Stimulated activated CD4-positive, alpha-beta T cell treated with anti-CD3 and anti-CD28 coated beads, Interleukin-15, amount 100 ng/mL, for 1 hour (primary cell): ENCODE measurements around the gene CRACR2A.

ENCODE experiments used
- DNase-seq, 2 donors: peaks; one replicate each; pipeline ENCODE4 v3.0.0-alpha.2; 2020; ENCODE audit warnings: low read depth in 1 of 2, low spot score in 1 of 2

Gene CRACR2A, protein sequence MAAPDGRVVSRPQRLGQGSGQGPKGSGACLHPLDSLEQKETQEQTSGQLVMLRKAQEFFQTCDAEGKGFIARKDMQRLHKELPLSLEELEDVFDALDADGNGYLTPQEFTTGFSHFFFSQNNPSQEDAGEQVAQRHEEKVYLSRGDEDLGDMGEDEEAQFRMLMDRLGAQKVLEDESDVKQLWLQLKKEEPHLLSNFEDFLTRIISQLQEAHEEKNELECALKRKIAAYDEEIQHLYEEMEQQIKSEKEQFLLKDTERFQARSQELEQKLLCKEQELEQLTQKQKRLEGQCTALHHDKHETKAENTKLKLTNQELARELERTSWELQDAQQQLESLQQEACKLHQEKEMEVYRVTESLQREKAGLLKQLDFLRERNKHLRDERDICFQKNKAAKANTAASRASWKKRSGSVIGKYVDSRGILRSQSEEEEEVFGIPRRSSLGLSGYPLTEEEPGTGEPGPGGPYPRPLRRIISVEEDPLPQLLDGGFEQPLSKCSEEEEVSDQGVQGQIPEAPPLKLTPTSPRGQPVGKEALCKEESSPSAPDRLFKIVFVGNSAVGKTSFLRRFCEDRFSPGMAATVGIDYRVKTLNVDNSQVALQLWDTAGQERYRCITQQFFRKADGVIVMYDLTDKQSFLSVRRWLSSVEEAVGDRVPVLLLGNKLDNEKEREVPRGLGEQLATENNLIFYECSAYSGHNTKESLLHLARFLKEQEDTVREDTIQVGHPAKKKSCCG

GRCh38 chr12:3752741-3753486 is at the start of gene CRACR2A:
TSS of gene CRACR2A (minus strand) at chr12:3753109. CDS start at chr12:3696999, 56,110 bp downstream.
- DNase-seq = peak; percentile 72 to 75

DNA sequence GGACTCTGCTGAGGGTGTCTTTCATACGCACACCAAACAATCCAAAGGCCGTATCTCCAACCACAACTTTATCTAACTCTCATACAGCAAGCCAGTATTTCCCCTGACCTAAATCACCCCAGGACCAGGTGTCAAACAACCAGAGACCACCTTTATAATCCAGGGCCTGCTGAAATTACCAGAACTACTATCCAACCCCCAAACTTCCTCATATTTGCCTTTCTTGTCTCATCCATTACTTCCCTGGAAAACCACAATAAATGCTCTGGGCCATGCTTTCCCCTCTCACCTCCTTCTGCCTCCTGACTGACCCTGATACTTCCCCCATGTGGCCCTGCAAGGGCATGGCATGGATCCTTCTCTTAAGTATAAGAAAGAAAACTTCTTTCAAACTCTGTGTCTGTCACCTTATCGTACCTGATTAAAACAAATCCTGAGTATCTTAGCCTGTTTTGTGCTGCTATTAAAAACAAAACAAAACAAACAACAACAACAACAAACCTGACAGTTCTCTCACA is 44.7 kb upstream of the CRACR2A start:
- DNase-seq = no peak

GRCh38 chr12:3795492-3796133 is 42.7 kb upstream of the CRACR2A start:
- DNase-seq = no peak

GRCh38 chr12:3795066-3795465 is 42.2 kb upstream of the CRACR2A start:
- no peak for DNase-seq

DNA sequence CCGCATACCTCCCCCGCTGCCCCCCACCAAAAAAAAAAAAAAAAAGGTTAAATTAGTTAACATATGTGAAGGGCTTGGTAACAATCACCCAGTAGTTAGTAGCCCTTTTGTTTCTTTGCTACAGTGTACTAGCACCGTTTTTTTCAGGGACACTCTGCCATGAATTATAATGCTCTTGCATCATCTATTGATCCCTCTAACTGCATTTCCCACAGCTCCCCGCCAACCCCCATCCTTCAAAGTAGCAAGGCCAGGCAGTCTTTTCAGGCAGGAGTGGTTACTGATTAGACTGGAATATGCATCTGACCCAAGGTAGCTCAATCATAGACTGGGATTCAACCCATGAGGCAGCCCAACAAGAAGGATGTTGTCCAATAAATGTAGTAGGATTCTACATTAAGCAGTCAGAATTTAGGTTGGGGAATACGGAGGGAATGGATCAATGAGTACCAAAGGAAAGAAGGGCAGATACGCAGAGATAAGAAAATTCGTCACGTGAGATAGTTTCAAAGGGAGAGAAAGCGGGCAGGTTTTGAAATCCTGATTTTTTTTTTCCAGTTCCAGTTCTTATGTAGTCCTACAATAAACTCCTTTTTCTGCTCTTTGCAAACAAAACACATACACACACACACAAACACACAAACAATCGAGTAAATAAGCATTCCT is 39.8 kb upstream of the CRACR2A start:
- DNase-seq = no peak

- DNase-seq = no peak
These were observed 38.5 kb upstream of the CRACR2A start for GRCh38 chr12:3791256-3791874.

GRCh38 chr12:3790642-3791041 is 37.7 kb upstream of the CRACR2A start:
- no peak for DNase-seq

- DNase-seq = no peak
These were observed 36.9 kb upstream of the CRACR2A start for GRCh38 chr12:3789838-3790237.

- DNase-seq = no peak
These were observed 24.4 kb upstream of the CRACR2A start for GRCh38 chr12:3777206-3777809.

- DNase-seq = no peak
These were observed 22.6 kb upstream of the CRACR2A start for GRCh38 chr12:3775385-3776035.

- DNase-seq = no peak
These were observed 19.5 kb upstream of the CRACR2A start for GRCh38 chr12:3772380-3772779.

DNA sequence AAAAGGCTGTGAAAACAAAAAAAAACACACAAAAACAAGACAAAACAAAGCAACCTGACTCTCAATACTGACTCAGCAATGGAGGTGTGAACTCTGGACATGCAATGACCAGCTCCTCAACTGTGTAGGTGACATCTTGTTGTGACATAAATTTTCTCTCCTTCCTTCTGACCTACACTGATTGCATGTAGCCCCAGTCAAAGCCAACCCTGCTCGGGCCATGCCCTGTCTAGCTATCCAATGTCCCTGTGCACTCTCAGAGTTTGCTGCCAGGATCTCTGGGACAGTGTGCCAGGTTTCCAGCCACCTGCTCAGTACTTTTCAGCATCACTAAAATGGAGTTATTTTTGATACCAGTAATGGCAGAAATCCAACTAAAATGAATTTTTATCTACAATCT is 18.9 kb upstream of the CRACR2A start:
- DNase-seq = no peak

GRCh38 chr12:3770891-3771290 is 18.0 kb upstream of the CRACR2A start:
- no peak for DNase-seq

GRCh38 chr12:3768911-3769447 is 16.1 kb upstream of the CRACR2A start:
- DNase-seq = no peak

DNA sequence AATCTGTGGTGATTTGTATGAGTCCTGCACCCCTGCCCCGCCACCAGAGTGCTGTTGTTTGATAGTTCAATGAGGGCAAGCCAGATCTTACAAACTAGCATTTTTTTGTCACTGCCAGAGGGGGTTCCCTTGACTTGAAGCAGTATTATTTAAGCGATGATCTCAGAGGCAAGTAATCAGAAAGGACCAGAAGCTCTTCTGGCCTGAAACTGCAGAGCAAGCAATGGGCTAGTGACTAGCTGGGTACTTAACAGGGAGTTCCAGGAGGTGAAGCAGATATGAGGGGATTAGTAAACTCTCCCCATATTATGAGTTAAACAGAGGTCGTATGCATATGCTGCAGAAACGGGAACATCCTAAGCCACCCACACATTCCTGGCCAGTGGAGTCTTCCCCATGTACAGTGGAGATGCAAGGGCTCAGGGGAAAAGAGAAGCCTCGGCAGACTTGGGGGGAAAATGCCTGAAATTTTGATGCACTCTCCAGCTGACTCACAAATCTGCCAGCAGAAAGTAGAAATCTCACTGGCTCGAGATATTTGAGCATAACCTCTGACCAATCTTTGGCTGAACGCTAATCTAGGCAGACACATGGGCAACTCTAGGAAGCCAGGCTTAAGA is 8.3 kb upstream of the CRACR2A start:
- DNase-seq = no peak

GRCh38 chr12:3759878-3760277 is 7.0 kb upstream of the CRACR2A start:
- no peak for DNase-seq

DNA sequence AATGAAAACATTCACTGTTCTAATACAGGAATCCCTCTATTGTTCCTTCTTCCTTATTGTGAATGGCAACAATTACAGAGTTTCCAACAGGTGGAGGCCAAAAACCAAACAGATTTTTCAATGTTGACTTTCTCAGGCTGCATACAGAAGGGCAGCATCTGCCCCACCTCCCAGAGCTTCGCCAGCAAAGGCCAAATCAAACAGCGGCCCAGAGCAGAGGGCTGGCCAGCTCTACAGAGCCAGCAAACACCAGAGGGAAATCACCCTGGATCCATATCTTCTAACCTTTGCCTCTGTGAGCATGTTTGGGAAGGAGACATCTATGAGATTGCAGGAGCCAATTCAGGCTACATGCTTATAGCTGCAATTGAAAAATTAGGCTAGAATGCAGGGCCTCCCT is 4.4 kb upstream of the CRACR2A start:
- DNase-seq = no peak

GRCh38 chr12:3755898-3756297 is 3.0 kb upstream of the CRACR2A start:
- DNase-seq = no peak
